Measurements from ENCODE around the gene CCDC152. TPM values are rescaled to one million over a fixed set of nuclear protein-coding genes. Genes with fewer than 3 reads are reported as not detected.

The CCDC152 gene
- total and polyA plus RNA-seq, 2 donors (not counting 3 experiments of a cell fraction or from before 2014, with no cell fraction given) = 0.48 to 2.8 TPM

GRCh38 chr5:42779083-42779482, 22.5 kb downstream of the CCDC152 start:
- BruUV-seq (replicated peaks) = no TSS peak
- Histone ChIP-seq H3K27ac (ENCODE audit: insufficient read depth, low read depth, low read length) (no peak overlapping the region), H3K36me3 (ENCODE audit: control insufficient read depth in 2 of 2, extremely low read depth in 1 of 2, insufficient read depth in 2 of 2, low read length in 2 of 2) (no peaks in the 10 kb centered on the region), H3K9ac (replicated peaks; ENCODE audit: extremely low read depth, insufficient read depth, low read length) (no peak overlapping the region), H3K79me2 (ENCODE audit: control insufficient read depth, insufficient read depth, low read length) (no peaks in the 10 kb centered on the region), H3K4me2 (ENCODE audit: insufficient read depth, low read length) (no peak overlapping the region), H3K4me1 (ENCODE audit: control insufficient read depth, extremely low read depth, insufficient read depth, low read length) (no peaks in the 10 kb centered on the region), H3K9me3 (replicated peaks; ENCODE audit: control insufficient read depth, insufficient read depth, low read length) (no peaks in the 10 kb centered on the region), H4K20me1 (replicated peaks; ENCODE audit: control insufficient read depth, extremely low read depth, insufficient read depth, low read length) (no peaks in the 10 kb centered on the region), H3K4me3 (replicated peaks in 1 of 3; ENCODE audit: insufficient read depth in 1 of 3, low read depth in 1 of 3, low read length in 3 of 3) (no peak overlapping the region), H2AFZ (ENCODE audit: low read depth, low read length) (no peak overlapping the region), H3K9me1 (replicated peaks; ENCODE audit: control insufficient read depth, extremely low read depth, insufficient read depth, low read length) (no peaks in the 10 kb centered on the region), H3K27me3 (ENCODE audit: control insufficient read depth in 2 of 2, insufficient read depth in 2 of 2, low read length in 2 of 2) (no peaks in the 10 kb centered on the region)
- FAIRE-seq (no peak), DNase-seq (ENCODE audit: low read depth, low spot score) (no peak)
- dilution Hi-C loops (cut with MboI; ENCODE audit: extremely low pct_ligation_motif_present, low sequenced_read_pairs) = no loop called here
- ChIA-PET POLR2A (no interaction called here), CTCF (no interaction called here)
- TF ChIP-seq JUN (IDR thresholded peaks at IDR 0.05; ENCODE audit: borderline replicate concordance, insufficient read depth, insufficient read length, low read depth) = no peak
- TF ChIP-seq GATA2 (IDR thresholded peaks at IDR 0.05; ENCODE audit: insufficient read depth, insufficient read length, low read depth, low read length) = no peak
- no peak for TF ChIP-seq FOS (IDR thresholded peaks at IDR 0.05; ENCODE audit: borderline replicate concordance, insufficient read depth, low read length)
- intact Hi-C loops (cut with micrococcal nuclease) = no loop called here

GRCh38 chr5:42781584-42781983, 25.0 kb downstream of the CCDC152 start:
- TF ChIP-seq JUN (IDR thresholded peaks at IDR 0.05; ENCODE audit: borderline replicate concordance, insufficient read depth, insufficient read length, low read depth) (no peak), GATA2 (IDR thresholded peaks at IDR 0.05; ENCODE audit: insufficient read depth, insufficient read length, low read depth, low read length) (no peak), EZH2 (IDR thresholded peaks at IDR 0.05; ENCODE audit: borderline replicate concordance, low read depth, low read length, severe bottlenecking) (no peak)
- H3K9me1 ChIP-seq (replicated peaks; ENCODE audit: control insufficient read depth, extremely low read depth, insufficient read depth, low read length) = no peaks in the 10 kb centered on the region
- intact Hi-C loops (cut with micrococcal nuclease) (loop anchor here (2.0 kb wide), 1 partner anchor 75 kb away; no protein-coding TSS in a partner anchor), dilution Hi-C loops (cut with MboI; ENCODE audit: extremely low pct_ligation_motif_present, low sequenced_read_pairs) (no loop called here)
- no TSS peak for BruUV-seq (replicated peaks)
- ChIA-PET POLR2A (no interaction called here), CTCF (interaction anchor here (0.7 to 1.2 kb wide), 2 partner anchors 14 to 41 kb away, joined by 3 read pairs; no protein-coding TSS in a partner anchor)
- no peaks in the 10 kb centered on the region for H4K20me1 ChIP-seq (replicated peaks; ENCODE audit: control insufficient read depth, extremely low read depth, insufficient read depth, low read length)
- no peak overlapping the region for H3K27ac ChIP-seq (ENCODE audit: insufficient read depth, low read depth, low read length)
- no peaks in the 10 kb centered on the region for H3K4me1 ChIP-seq (ENCODE audit: control insufficient read depth, extremely low read depth, insufficient read depth, low read length)
- no peak for FAIRE-seq
- no peaks in the 10 kb centered on the region for H3K9me3 ChIP-seq (replicated peaks; ENCODE audit: control insufficient read depth, insufficient read depth, low read length)
- H3K27me3 ChIP-seq (ENCODE audit: control insufficient read depth in 2 of 2, insufficient read depth in 2 of 2, low read length in 2 of 2) = no peaks in the 10 kb centered on the region
- no peak overlapping the region for H3K9ac ChIP-seq (replicated peaks; ENCODE audit: extremely low read depth, insufficient read depth, low read length)
- DNase-seq (ENCODE audit: low read depth, low spot score) = no peak
- H2AFZ ChIP-seq (ENCODE audit: low read depth, low read length) = no peak overlapping the region
- no peaks in the 10 kb centered on the region for H3K79me2 ChIP-seq (ENCODE audit: control insufficient read depth, insufficient read depth, low read length)
- H3K36me3 ChIP-seq (ENCODE audit: control insufficient read depth in 2 of 2, extremely low read depth in 1 of 2, insufficient read depth in 2 of 2, low read length in 2 of 2) = no peaks in the 10 kb centered on the region
- H3K4me2 ChIP-seq (ENCODE audit: insufficient read depth, low read length) = no peak overlapping the region
- no peak overlapping the region for H3K4me3 ChIP-seq (replicated peaks in 1 of 3; ENCODE audit: insufficient read depth in 1 of 3, low read depth in 1 of 3, low read length in 3 of 3)
